NT2/D1 (cell line): Measurements from ENCODE around the gene TLCD4.

Experiments used
- DNase-seq: peaks from one replicate; pipeline ENCODE4 v3.0.0-alpha.2; 2011; ENCODE audit warnings: low read depth, low spot score
- H3K27me3 ChIP-seq: 2 replicates; pipeline ENCODE4 v1.6.0; 2011; ENCODE audit warnings: mild to moderate bottlenecking; ENCODE audit not compliant: insufficient read length, insufficient read depth
- H3K36me3 ChIP-seq: 2 replicates; pipeline ENCODE4 v1.6.1; 2011; ENCODE audit warnings: mild to moderate bottlenecking, low read length, mixed read lengths; ENCODE audit not compliant: insufficient read depth, insufficient read length
- H3K4me1 ChIP-seq: 2 replicates; pipeline ENCODE4 v1.5.1; 2011; ENCODE audit not compliant: insufficient read depth, insufficient read length
- H3K4me3 ChIP-seq: 2 replicates; pipeline ENCODE4 v1.5.1; 2011; ENCODE audit warnings: low read depth; ENCODE audit not compliant: insufficient read length
- H3K9ac ChIP-seq: 2 replicates; pipeline ENCODE4 v1.6.0; 2011; ENCODE audit warnings: low read depth; ENCODE audit not compliant: insufficient read length
- H3K9me3 ChIP-seq: 2 replicates; pipeline ENCODE4 v1.5.1; 2011; ENCODE audit warnings: mild to moderate bottlenecking, low read length; ENCODE audit not compliant: insufficient read depth
- SUZ12 ChIP-seq: IDR thresholded peaks from 2 replicates; pipeline ENCODE4 v1.6.1; 2011; ENCODE audit not compliant: insufficient read length, insufficient read depth; ENCODE audit errors: extremely low read depth
- YY1 ChIP-seq: IDR thresholded peaks from 2 replicates; pipeline ENCODE4 v1.6.1; 2011; ENCODE audit not compliant: insufficient read length, insufficient read depth
- ZNF274 ChIP-seq: IDR thresholded peaks from 2 replicates; pipeline ENCODE4 v1.6.1; 2011; ENCODE audit warnings: mild to moderate bottlenecking, low read depth, low read length

TLCD4 gene

DNA sequence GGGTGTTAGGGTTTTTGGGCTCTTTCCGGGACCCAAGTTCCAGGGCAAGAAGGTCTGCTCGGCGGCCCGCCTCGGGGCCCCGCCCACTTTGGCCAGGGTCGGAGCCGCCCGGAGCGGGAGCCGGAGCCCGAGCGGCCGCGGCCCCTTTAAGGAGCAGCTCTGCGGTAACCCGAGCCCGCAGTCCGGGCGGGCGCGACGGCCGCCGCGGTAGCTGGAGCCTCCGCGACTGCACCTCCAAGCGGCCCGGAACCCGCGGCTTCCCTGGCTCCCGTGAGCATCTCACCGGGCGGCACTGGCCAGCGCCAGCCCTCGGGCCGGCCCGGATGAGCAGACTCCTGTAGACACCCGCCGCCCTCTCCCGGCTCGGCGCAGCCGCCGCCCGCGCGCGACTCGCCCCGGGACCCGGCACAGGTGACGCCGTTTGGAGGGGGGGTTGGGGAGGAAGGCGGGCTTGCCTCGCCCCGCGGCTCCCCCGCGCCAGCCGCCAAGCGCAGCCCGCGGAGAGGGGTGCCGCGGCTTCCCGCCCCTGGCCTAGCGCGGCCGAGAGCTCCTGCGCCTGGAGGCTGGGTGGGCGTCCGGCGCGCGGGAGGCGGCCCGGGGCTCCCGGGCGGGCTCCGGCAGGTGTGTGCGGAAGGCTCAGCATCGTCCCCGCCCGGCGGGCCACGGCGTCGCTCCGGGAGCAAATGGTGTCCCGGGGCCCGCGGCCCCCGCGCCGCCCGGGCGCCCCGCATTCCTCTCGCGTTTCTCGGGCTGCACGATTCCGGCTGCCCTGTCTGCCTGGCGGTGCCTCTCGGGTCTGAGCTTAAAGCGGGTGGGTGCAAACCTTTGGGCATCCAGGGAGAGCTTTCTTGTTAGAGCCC lies at the start of gene TLCD4:
TLCD4 (plus strand) TSS at position 149 of the 860 bp plus-strand sequence. CDS start 26,547 bp downstream, outside the sequence.
- Histone ChIP-seq H3K9me3 (no peaks in the 10 kb centered on the region), H3K27me3 (peaks cover 36% of the 10 kb centered on the region), H3K36me3 (no peaks in the 10 kb centered on the region), H3K4me1 (peaks cover 2% of the 10 kb centered on the region), H3K4me3 (peak within 1 kb of the TSS; percentile 70), H3K9ac (peak within 1 kb of the TSS; percentile 86)
- TF ChIP-seq YY1 (no peak), ZNF274 (no peak), SUZ12 (no peak)
- peak; percentile 51 for DNase-seq

- DNase-seq: no peak
- Histone ChIP-seq H3K9ac (no peak overlapping the region), H3K4me3 (no peak overlapping the region)
These were observed 49.6 kb upstream of the TLCD4 start for GRCh38 chr1:95067568-95067967.

GRCh38 chr1:95068956-95069709 lies 48.0 kb upstream of the TLCD4 start:
- Histone ChIP-seq H3K36me3 (peaks cover 8% of the 10 kb centered on the region), H3K4me3 (no peak overlapping the region), H3K27me3 (no peaks in the 10 kb centered on the region), H3K9me3 (no peaks in the 10 kb centered on the region), H3K4me1 (no peaks in the 10 kb centered on the region), H3K9ac (no peak overlapping the region)
- DNase-seq: no peak
- TF ChIP-seq SUZ12 (no peak), ZNF274 (no peak), YY1 (no peak)

More at GRCh38 chr1:95067568-95067967, 49.6 kb upstream of the TLCD4 start:
- no peak for TF ChIP-seq ZNF274
- TF ChIP-seq YY1: no peak
- TF ChIP-seq SUZ12: no peak
- Histone ChIP-seq H3K36me3 (peaks cover 8% of the 10 kb centered on the region), H3K4me1 (no peaks in the 10 kb centered on the region), H3K9me3 (no peaks in the 10 kb centered on the region), H3K27me3 (no peaks in the 10 kb centered on the region)

DNA sequence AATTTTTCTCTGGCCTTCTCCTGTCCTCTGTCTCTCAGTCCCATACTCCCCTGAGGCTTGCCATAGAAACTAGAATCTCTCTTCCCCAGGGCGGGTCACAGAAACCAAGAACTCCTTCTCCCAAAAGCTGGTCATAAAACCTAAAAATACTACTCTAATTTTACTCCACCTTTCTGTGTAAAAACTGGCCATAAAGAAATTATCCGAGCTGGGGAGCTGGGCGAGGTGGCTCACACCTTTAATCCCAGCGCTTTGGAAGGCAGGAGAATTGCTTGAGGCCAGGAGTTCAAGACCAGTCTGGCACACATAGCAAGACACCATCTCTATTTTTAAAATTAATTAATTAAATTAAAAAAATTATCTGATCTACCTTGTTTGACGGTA lies 47.5 kb upstream of the TLCD4 start:
- Histone ChIP-seq H3K9me3 (no peaks in the 10 kb centered on the region), H3K27me3 (no peaks in the 10 kb centered on the region), H3K4me3 (no peak overlapping the region), H3K36me3 (peaks cover 8% of the 10 kb centered on the region), H3K4me1 (no peaks in the 10 kb centered on the region), H3K9ac (no peak overlapping the region)
- TF ChIP-seq YY1 (no peak), SUZ12 (no peak), ZNF274 (no peak)
- no peak for DNase-seq

DNA sequence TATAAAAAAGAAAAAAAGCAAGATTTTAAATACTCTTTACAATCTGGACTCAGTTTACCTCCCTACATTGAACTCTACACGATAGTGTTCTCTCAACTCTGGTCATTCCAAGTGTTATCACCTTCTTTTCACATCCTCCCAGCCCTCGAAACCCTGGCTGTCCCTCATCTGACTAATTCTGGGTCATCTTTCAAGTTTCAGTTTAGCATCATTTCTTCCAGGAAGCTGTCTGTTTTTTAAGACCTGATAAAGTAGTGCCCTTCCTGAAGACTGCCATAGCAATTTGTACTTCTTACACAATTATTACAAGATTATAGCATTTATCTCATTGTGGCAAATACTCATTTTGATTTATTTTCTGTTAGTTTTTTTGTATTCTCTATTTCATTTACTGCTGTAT lies 45.6 kb upstream of the TLCD4 start:
- H3K27me3 ChIP-seq: no peaks in the 10 kb centered on the region
- H3K4me3 ChIP-seq: peak overlapping the region; percentile 81
- H3K9ac ChIP-seq: no peak overlapping the region

DNA sequence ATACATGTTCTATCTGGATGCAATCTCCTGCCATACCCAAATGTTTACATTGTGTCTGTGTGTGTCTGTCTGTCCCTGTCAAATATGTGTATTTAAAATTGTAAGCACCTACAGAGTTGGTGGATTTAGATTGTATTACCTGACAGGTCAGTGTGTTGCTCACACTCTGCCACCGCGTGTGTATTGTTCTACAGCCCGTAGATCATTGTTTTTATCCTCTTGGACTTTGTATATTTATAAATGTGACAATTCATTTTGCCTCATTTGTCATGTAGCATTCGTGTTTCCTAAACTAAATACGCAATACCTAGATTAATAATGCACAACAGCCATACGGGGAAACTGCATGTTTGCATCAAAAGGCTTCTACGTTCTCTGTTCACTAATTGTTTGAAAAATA lies 45.0 kb upstream of the TLCD4 start:
- no peaks in the 10 kb centered on the region for H3K27me3 ChIP-seq

More for the DNA sequence above, 45.6 kb upstream of the TLCD4 start:
- no peak for TF ChIP-seq SUZ12
- TF ChIP-seq YY1: no peak
- no peak for TF ChIP-seq ZNF274
- Histone ChIP-seq H3K4me1 (no peaks in the 10 kb centered on the region), H3K36me3 (peaks cover 4% of the 10 kb centered on the region), H3K9me3 (no peaks in the 10 kb centered on the region)
- no peak for DNase-seq

More for the DNA sequence above, 45.0 kb upstream of the TLCD4 start:
- no peak for DNase-seq
- H3K4me1 ChIP-seq: no peaks in the 10 kb centered on the region
- peaks cover 4% of the 10 kb centered on the region for H3K36me3 ChIP-seq
- peak overlapping the region; percentile 88 for H3K9ac ChIP-seq
- no peak for TF ChIP-seq ZNF274
- no peak for TF ChIP-seq YY1
- no peak for TF ChIP-seq SUZ12
- H3K4me3 ChIP-seq: peak overlapping the region; percentile 81
- H3K9me3 ChIP-seq: no peaks in the 10 kb centered on the region
